Nasal cavity respiratory epithelium epithelial cell of viscerocranial mucosa (primary cell): Measurements from ENCODE around the gene NYAP2. TPM values are rescaled to one million over a fixed set of nuclear protein-coding genes. Genes with fewer than 3 reads are reported as not detected.

Experiments
- total RNA-seq: library from RNA; depleted of rRNA; stranded (reverse); fragments of >200 nt; gene quantifications from 2 replicates; pipeline ENCODE4 v1.2.3, GENCODE V29; 2014

Gene NYAP2
- total RNA-seq = under 0.01 TPM in 1 of 2 replicates, not detected in the other

DNA sequence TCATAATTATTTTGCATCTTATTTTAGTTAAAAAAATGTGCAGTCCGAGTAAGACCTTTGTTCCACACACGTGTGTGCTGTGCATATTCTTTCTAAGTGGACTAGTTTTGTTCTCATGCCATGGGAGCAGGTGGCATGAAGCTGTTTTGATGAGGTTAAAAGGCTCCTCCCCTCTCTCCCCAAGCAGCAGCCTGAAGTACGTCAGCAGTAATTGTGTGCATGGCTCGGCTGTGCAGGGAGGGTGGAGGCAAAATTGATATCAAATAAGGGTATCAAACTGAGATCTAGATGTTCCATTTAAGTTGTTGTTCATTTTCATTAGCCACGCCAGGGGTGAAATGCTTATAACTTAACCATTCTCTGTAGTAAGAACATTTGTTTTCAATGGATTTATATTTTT lies at the start of gene NYAP2:
Gene NYAP2 (plus strand): TSS at position 207 of the 400 bp plus-strand sequence. CDS start 9,171 bp downstream, outside the sequence.

